ENCODE results near the gene PTPRM. TPM values are rescaled to one million over a fixed set of nuclear protein-coding genes. Genes with fewer than 3 reads are reported as not detected.

Gene PTPRM
- polyA plus RNA-seq, 10 donors, result 64.2 to 99.9 (median 85.1) TPM

GRCh38 chr18:8386669-8387380 lies 819.7 kb downstream of the PTPRM start:
- no peak for DNase-seq

- DNase-seq, result peak; percentile 48 to 75 (median 66)
Observed at GRCh38 chr18:8389391-8390340, 822.5 kb downstream of the PTPRM start.

GRCh38 chr18:8391068-8391467 lies 824.0 kb downstream of the PTPRM start:
- DNase-seq, result no peak

- no peak for DNase-seq
Observed at GRCh38 chr18:8396254-8396653, 829.1 kb downstream of the PTPRM start.

GRCh38 chr18:8397034-8397433 lies 829.9 kb downstream of the PTPRM start:
- no peak for DNase-seq

GRCh38 chr18:8399138-8399537 lies 832.0 kb downstream of the PTPRM start:
- no peak for DNase-seq

- DNase-seq, result no peak
Observed at GRCh38 chr18:8400193-8400752, 833.2 kb downstream of the PTPRM start.

- DNase-seq, result no peak
Observed at GRCh38 chr18:8400825-8401224, 833.7 kb downstream of the PTPRM start.

GRCh38 chr18:8401606-8402005 lies 834.5 kb downstream of the PTPRM start:
- no peak for DNase-seq

GRCh38 chr18:8402237-8402636 lies 835.1 kb downstream of the PTPRM start:
- no peak for DNase-seq

- DNase-seq, result no peak
Observed at GRCh38 chr18:8403713-8404112, 836.6 kb downstream of the PTPRM start.

GRCh38 chr18:8406186-8406867 lies 839.2 kb downstream of the PTPRM start:
- DNase-seq, result no peak

- DNase-seq, result no peak
Observed at GRCh38 chr18:8406868-8407250, 839.7 kb downstream of the PTPRM start.

- DNase-seq, result no peak
Observed at GRCh38 chr18:8409151-8409550, 842.0 kb downstream of the PTPRM start.

- no peak for DNase-seq
Observed at GRCh38 chr18:8411492-8411891, 844.4 kb downstream of the PTPRM start.

- DNase-seq, result no peak
Observed at GRCh38 chr18:8412117-8412516, 845.0 kb downstream of the PTPRM start.

- no peak for DNase-seq
Observed at GRCh38 chr18:8413189-8413588, 846.1 kb downstream of the PTPRM start.

GRCh38 chr18:8413751-8414150 lies 846.6 kb downstream of the PTPRM start:
- no peak for DNase-seq

- DNase-seq, result no peak
Observed at GRCh38 chr18:8416212-8417019, 849.3 kb downstream of the PTPRM start.

- no peak for DNase-seq
Observed at GRCh38 chr18:8422391-8422790, 855.3 kb downstream of the PTPRM start.

- DNase-seq, result peak in 2 of 3 donors; percentile 18 to 34
Observed at GRCh38 chr18:8423051-8423557, 856.0 kb downstream of the PTPRM start.

All from muscle of back (tissue), 11 donors.